Measurements from ENCODE around the gene HAUS1.

Gene HAUS1

GRCh38 chr18:46176001-46176400, 71.8 kb downstream of the HAUS1 start:
- no peak overlapping the region for H3K9ac ChIP-seq
- H3K9me3 ChIP-seq: no peaks in the 10 kb centered on the region
- peak overlapping the region; percentile 90 for H3K4me2 ChIP-seq
- H3K4me1 ChIP-seq: peaks cover 47% of the 10 kb centered on the region
- H4K20me1 ChIP-seq: peaks cover 70% of the 10 kb centered on the region
- TF ChIP-seq Cebpa-rat (IDR thresholded peaks at IDR 0.05): no peak
- no peak overlapping the region; the same call in 1 of the 2 replicates for H3K4me3 ChIP-seq
- peaks cover 18% of the 10 kb centered on the region for H3K36me3 ChIP-seq
- H3K27me3 ChIP-seq: no peaks in the 10 kb centered on the region
- H3K27ac ChIP-seq: no peak overlapping the region

Measured in BLaER1 (cell line).